Activated CD8-positive, alpha-beta memory T cell treated with anti-CD3 and anti-CD28 coated beads, Interleukin-2, amount 50 U/mL, for 4 hours (primary cell): ENCODE data around the gene USP9X.
"Not testable (repeated sequence)": the region's sequence is repeated elsewhere in the genome, so short reads cannot be mapped to it uniquely, and the experiment has no call there.

ENCODE experiments used
- DNase-seq: peaks from one replicate; pipeline ENCODE4 v3.0.0-alpha.2; 2020

Gene USP9X

DNA sequence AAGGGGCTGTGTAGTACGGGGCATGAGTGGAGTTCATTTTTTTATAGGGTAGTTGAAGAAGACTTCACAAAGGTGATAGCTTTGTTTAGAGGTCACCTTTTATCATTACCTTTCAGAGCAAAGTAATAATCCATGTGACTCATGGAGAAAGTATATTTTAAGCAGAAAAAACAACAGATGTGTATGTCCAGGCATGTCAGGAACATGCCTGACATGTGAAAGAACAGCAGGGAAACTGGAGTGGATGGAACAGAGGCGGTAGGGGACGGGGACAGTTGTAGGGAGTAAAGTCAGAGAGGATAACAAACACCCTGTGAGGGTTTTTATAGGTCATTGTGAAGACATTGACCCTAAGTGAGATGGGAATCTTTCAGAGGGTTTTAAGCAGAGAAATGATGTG lies 107.6 kb downstream of the USP9X start:
- no peak for DNase-seq

DNA sequence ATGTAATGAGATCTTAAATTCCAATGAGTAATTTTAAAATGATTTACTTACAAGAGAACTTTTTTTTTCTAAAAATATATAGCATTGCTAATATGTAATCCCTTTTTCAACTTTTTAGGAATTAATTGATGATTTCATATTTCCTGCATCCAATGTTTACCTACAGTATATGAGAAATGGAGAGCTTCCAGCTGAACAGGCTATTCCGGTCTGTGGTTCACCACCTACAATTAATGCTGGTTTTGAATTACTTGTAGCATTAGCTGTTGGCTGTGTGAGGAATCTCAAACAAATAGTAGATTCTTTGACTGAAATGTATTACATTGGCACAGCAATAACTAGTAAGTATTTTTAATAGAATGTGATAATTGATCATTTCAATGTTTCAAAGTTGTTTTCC lies 113.2 kb downstream of the USP9X start:
- no peak for DNase-seq

DNA sequence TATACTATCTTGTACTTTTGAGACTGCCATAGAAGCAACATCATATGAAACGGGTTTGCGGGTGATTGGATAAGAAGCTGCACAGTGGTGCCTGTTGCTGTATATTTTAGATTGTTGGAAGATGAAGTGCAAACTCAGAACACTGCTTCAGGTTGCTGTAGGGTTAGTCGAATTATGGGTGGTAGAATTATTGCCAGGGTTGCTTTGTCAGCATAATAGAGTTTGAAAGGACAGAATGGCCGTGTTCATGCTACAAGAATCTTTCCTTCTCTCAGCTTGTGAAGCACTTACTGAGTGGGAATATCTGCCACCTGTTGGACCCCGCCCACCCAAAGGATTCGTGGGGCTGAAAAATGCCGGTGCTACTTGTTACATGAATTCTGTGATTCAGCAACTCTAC lies 115.5 kb downstream of the USP9X start:
- no peak for DNase-seq

DNA sequence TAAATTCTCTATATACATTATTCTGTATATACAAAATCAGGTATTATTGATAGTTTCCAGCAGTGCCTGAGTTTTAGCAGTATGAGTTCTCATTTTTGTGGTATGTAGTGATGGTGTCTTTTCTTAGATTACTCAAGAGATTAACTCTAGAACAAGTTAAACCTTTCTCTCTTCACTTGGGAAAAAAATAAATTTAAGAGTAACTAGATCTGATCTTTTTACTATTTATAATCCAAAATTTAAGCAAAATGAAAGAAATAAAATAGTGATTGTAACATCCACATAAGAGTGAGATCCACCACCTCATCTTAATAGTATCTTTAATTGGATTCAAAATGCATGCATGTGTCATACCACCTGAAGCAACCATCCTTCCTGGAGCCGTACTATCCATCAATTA lies 124.6 kb downstream of the USP9X start:
- DNase-seq: no peak

DNA sequence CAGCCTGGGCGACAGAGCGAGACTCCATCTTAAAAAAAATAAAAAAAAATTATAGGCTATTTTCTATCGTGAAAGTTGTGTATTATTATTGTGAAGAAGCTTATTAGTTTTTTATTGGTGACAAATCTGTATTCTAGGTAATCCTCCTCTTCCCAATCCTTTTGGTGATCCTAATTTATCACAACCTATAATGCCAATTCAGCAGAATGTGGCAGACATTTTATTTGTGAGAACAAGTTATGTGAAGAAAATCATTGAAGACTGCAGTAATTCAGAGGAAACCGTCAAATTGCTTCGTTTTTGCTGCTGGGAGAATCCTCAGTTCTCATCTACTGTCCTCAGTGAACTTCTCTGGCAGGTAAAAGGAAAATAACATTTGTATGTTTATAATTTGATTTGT lies 139.4 kb downstream of the USP9X start:
- DNase-seq: no peak

DNA sequence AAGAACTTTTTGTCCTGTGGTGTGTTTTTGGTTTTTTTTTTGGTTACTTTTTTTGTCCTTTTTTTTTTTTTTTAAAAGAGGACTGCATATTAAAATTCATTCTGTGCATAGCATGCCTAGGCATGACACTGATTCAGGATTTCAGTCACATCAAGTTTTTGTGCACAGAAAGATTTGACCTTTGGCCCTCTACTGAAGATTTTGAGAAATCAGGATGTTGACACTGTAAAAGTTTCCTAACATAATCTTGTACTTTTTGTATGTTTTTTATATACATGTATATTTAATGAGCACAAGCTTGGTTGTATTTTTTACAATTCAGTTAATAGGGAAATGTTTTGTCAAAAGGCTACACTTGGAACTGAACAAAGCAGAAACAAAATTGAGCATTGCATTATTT lies 148.7 kb downstream of the USP9X start:
- DNase-seq: no peak

DNA sequence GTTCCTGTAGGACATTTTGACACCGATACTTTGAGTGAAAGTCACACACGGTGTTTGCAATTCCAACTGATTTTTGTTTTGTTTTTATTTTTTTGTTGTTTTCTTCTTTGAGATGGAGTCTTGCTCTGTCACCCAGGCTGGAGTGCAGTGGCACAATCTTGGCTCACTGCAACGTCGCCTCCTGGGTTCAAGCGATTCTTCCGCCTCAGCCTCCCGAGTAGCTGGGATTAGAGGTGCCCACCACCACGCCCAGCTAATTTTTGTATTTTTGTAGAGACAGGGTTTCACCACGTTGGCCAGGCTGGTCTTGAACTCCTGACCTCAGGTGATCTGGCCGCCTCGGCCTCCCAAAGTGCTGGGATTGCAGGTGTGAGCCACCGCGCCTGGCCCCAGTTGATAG lies 149.2 kb downstream of the USP9X start:
- not testable (repeated sequence) for DNase-seq

DNA sequence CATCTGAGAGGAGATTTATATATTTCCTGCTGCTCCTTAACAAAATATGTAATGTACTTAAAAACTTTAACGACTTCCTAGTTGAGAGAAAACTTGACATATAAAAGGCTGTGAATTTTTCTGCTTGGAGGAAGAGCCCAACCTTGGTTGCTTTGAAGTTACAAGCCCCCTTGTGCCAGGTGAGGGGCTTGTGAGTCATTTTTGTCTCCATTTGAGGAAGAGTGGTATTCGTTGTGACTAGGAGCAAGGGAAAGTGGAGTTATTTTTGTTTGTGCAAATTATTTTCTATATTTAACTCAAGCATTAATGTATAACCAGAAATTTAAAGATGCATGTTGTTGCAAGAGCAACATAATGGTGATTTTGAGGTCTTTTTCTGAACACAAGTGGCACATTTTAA lies 149.7 kb downstream of the USP9X start:
- DNase-seq: no peak

DNA sequence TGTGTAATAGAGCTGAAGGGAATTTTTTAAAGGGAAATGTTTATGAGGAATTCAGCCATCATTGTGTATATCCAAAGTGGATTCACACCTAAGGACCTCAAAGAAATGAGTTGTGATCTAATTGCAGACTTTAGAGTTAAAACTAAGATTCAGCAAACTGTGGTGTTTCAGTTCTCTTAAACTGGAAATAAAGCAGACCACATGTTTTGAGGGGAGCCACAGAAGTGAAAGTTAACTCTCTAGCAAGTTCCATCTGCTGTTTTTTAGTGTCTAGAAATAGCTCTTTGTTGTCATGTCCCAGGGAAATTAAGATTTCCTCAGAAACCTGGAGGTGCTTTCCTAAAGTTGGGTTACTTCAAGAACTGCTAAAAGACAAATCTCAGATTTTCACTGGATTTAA lies 151.4 kb downstream of the USP9X start:
- no peak for DNase-seq

DNA sequence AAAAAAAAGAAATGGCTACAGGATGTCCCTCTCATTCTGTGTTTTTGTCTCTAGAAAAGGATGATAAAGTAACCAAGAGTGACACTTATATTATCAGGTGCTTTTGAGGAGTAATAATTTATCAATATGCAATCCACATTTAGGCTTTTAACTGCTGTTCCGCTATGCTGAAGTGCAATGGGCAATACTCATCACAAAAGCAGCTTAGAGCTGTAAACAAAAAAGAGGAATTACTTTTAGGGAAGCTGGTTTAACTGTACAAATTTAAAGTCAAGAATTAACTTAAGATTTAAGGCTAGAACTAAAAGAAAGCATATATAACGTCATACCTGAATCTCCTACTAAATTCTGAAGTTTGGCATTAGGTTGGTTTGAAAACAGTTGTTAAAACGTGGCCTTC lies 155.3 kb downstream of the USP9X start:
- DNase-seq: no peak

DNA sequence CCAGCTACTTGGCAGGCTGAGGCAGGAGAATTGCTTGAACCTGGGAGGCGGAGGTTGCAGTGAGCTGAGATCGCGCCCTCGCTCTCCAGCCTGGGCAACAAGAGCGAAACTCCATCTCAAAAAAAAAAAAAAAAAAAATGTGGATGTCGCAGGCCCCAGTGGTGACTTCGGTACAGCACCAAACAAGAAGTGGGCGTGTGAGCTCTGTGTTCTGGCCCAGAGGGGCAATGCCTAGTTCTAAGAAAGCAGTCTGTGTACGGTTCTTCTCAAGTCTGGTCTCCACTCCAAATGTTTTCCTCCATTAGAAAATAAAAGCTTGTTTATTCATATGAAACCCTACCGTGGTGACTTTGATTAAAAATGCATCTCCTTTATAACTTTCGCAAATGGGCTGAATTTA lies 156.7 kb downstream of the USP9X start:
- DNase-seq: no peak

DNA sequence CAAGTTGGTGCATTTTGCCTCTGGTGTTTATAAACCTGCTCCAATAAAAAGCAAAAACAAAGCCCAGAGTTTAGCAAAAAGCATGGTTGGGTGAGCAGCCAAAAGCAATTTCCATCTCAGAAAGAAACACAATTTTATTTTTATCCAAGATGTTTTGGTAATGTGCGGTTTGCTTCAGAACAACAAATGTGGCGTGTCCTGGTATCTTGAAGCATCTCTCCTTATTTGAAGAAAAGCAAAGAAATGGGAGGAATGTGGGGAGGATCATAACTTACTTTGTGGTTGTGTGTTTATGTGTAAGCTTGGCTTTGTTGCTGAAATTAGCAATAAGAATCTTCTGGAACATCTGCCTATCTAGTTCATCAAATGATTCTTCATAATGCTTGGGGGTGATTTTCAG lies 160.4 kb downstream of the USP9X start:
- no peak for DNase-seq

DNA sequence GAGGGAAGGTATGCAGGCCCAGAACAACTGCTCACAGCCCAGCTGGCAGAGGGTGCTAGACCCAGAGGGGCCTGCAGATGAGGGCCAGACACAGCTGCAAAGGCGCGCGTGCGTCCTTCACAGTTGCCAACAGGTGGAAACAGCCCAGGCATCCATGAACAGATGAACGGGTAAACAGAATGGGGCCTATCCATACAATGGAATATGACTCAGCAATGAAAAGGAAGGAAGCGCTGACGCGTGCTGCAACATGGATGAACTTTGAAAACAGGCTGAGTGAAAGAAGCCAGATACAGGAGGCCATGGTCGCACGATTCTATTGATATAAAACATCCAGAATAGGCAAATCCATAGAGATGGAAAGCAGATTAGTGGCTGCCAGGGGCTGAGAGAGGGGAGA lies 165.6 kb downstream of the USP9X start:
- DNase-seq: no peak

DNA sequence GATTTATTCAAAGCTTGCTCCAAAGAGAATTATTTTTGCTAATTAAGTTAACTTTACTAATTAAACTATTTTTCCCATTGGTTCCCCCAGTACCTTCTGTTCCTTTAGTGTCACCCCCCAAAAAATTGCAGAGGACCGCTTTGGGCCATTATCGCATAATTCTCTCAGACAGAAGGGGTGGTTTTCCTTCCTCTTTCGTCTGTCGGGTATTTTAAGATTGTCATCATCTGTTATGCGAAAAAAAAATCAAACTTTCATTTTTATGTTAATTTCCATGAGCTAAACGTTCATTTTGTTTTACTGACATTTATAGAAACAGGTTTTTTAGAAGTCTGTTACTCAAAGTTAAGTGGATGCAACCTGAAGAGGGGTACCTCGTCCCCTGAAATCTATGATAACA lies 172.6 kb downstream of the USP9X start:
- DNase-seq: no peak

DNA sequence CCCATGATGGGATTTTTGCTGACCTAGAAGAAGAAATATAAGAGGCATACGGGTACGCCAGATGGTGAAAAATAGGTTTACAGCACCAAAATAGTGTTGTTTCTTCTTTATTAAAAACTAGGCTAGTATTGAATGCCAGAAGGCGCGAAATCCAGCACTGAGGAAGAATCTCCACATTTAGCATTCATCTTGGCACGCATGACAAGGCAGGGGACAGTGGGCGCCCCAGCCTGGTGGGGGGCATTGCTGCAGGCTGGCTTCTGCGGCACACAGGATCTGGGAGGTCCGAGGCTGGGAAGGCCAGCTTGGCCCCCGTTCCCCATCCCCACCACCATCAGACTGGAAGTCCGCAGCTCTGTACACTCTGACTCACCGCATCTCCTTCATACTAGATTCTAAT lies 173.0 kb downstream of the USP9X start:
- DNase-seq: no peak

DNA sequence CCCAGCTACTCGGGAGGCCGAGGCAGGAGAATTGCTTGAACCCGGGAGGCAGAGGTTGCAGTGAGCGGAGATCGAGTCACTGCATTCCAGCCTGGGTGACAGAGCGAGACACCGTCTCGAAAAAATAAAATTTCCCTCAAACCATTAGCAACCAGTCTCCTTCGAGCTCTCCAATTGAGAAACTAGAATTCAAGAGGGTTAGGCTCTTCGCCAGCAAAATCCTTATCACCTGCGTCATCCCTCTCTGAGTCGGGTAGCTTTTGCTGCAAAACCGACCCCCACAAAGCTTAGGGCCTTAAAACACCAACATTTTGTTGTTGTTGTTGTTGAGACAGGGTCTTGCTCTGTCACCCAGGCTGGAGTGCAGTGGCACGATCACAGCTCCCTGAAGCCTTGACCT lies 173.6 kb downstream of the USP9X start:
- no peak for DNase-seq

DNA sequence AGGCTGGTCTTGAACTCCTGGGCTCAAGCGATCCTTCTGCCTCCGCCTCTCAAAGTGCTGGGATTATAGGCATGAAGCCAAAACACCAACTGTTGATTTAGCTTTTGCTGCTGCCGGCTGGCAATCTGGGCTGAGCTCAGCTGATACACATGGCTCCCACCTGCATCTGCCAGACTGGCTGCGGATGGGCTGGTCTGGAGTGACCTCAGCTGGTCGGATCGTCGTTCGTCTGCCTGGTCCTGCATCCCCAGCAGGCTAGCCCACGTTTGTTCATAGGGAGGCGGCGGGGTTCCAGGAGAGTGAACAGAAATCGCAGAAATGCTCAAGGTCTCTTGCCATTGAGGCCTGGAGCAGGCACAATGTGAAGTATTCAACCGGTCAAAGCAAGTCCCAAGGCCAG lies 174.3 kb downstream of the USP9X start:
- no peak for DNase-seq

DNA sequence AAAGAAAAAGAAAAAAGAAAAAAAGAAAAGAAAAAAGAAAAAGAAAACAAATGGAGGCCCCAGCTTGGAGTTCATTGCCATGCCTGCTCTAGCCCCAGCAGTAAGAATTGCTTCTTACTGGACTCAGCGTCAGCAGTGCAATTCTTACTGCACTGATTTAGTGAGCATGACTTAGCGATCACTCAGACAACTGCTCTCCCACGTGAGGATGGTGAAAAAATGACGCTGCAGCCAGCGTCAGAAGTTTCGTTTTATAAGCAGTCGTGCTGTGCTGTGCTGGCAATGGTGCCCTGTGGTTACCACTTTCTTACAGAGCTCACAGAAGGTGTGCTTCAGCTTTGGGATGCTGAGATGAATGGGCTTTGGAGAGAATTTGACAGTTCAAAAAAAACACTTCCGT lies 180.4 kb downstream of the USP9X start:
- DNase-seq: peak; percentile 39

DNA sequence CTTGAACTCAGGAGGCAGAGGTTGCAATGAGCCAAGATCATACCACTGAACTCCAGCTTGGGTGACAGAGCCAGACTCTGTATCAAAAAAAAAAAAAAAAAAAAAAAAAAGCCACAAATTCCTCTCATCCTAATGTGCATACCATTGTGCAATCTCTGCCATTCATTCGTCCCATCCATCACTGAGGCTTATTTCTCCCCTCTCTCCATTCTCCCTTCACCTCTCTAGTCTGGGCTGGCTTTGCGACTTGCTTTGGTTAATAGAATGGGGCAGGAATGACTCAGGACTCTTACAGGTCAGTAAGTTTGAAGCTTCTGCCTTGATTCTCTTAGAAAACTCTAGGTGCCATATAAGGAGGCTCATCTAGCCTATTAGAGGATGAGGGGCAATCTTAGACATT lies 188.4 kb downstream of the USP9X start:
- no peak for DNase-seq

DNA sequence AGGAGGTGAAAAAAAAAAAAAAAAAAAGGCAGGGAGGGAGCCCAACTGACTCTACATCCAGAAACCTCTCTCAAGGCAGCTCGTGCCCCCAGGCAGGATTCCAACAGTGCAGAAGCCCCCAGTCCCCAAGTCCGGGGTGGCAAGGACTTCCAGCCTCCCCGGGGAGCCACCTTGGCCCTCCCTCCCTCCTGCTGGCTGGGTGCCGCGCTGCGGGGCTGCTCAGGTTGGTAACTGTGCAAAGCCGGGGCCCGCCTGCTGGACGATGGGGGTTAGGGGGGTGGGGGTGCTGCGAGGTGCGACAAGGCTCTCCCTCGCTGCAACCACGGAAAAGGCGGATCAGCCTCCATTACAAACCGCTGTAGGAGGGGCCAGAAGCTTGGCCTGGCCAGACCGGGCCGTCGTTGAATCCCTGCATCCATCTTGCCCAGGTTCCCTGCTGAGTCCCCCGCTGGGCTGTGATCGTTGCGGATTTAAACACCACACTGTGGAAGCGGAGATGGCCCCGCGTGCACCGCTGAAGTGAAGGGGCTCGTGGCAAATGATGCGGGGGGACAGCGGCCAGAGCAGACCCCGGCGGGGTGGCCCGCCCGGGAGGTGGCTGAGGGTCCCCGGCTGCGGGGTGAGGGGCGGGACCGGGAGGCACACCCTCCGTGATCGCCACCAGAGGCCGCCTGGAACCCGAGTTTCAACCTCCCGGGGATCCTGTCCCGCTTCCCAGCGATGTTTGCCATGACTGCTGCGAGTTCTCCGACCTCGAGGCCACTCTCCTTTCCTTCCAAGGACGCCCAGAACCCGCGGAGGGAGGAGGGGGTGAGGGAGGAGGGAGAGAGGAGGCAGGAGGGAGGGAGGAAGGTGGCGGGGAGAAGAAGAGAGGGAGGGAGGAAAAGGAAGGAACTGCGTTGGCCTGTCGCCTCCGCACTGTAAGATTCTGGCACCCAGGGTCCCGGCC lies 190.7 kb downstream of the USP9X start:
- peak; percentile 61 for DNase-seq

DNA sequence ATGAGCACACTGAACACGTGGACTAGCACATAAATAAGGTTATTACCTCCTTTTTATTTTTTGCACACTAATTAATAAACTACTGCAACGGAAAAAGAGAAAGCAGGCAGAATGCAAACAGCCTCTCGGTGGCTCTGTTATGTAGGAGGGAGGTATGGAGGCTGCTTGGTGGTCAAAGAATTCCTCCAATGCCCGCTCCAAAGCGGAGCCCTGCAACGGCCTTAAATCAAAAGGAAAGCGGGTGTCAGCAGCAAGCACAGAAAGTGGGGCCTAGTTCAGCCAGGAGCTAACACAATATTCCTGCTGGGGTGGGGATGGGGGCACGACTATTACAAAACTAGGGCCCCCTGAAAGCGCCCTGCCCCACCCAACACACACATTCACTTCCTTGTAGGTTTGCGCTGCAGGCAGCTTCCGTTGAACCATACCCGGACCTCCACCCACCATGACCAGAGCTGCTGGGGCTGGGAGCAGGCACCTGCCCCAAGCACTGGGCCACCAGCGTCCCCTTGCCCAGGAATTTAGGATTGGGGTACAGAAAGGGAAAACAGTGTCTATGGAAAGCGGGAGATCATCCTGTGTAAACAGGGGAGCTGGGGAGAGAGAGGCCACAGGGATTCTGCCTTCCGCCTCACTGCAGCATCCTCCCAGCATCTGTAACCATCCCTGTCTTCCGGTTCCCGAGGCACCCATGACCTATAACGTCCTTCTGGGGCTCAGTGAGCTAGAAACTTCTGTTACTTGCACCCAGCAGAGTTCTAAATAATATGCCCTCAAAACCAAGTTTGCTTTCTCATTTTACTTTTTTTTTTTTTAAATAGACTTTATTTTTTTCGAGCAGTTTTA lies 191.6 kb downstream of the USP9X start:
- no peak for DNase-seq

DNA sequence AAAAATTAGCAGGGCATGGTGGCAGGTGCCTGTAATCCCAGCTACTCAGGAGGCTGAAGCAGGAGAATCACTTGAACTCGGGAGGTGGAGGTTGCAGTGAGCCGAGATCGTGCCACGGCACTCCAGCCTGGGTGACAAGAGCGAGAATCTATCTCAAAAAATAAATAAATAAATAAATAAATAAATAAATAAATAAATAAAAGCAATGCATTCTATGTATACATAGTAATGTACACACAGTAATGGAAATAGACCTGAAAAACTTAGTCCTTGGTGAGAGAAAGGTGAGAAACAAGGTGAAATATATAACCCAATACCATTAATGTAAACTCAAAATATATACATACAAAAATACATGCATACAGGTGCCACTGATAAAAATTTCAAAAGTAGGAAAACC lies 197.1 kb downstream of the USP9X start:
- DNase-seq: not testable (repeated sequence)

DNA sequence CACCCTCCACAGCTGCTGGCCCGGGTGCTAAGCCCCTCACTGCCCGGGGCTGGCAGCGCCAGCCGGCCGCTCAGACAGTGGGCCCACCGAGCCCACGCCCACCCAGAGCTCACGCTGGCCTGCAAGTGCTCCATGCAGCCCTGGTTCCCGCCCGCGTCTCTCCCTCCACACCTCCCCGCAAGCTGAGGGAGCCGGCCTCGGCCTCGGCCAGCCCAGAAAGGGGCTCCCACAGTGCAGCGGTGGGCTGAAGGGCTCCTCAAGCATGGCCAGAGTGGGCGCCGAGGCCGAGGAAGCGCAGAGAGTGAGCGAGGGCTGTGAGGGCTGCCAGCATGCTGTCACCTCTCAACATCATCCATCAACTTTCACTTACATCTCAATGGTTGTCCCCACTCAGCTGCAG lies 200.7 kb downstream of the USP9X start:
- not testable (repeated sequence) for DNase-seq
